ENCODE results near the gene THRAP3.

GRCh38 chr1:36285443-36286101 is 61.3 kb downstream of the THRAP3 start:
- TF ChIP-seq, protein P1, sequence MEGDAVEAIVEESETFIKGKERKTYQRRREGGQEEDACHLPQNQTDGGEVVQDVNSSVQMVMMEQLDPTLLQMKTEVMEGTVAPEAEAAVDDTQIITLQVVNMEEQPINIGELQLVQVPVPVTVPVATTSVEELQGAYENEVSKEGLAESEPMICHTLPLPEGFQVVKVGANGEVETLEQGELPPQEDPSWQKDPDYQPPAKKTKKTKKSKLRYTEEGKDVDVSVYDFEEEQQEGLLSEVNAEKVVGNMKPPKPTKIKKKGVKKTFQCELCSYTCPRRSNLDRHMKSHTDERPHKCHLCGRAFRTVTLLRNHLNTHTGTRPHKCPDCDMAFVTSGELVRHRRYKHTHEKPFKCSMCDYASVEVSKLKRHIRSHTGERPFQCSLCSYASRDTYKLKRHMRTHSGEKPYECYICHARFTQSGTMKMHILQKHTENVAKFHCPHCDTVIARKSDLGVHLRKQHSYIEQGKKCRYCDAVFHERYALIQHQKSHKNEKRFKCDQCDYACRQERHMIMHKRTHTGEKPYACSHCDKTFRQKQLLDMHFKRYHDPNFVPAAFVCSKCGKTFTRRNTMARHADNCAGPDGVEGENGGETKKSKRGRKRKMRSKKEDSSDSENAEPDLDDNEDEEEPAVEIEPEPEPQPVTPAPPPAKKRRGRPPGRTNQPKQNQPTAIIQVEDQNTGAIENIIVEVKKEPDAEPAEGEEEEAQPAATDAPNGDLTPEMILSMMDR (IDR thresholded peaks at IDR 0.05; ENCODE audit: extremely low read depth in 1 of 2, insufficient read depth in 1 of 2, low read depth in 1 of 2, low read length in 2 of 2), result peak; percentile 57 to 59
- no peak for TF ChIP-seq MAX (IDR thresholded peaks at IDR 0.05; ENCODE audit: insufficient read depth, insufficient read length)
- no peak for TF ChIP-seq POLR2AphosphoS5 (IDR thresholded peaks at IDR 0.05; ENCODE audit: insufficient read depth, low read depth, low read length)
- TF ChIP-seq POLR2A (IDR thresholded peaks at IDR 0.05; ENCODE audit: low read depth, low read length), result no peak
- no peak for TF ChIP-seq EZH2 (IDR thresholded peaks at IDR 0.05; ENCODE audit: borderline replicate concordance, low read depth, low read length, severe bottlenecking)
- TF ChIP-seq JUN (IDR thresholded peaks at IDR 0.05; ENCODE audit: borderline replicate concordance, insufficient read depth, insufficient read length, low read depth), result no peak
- TF ChIP-seq MYC (IDR thresholded peaks at IDR 0.05; ENCODE audit: low read depth, low read length), result no peak
- TF ChIP-seq GATA2 (IDR thresholded peaks at IDR 0.05; ENCODE audit: insufficient read depth, insufficient read length, low read depth, low read length), result no peak
